Measurements from ENCODE around the gene ROR1.

Gene ROR1

GRCh38 chr1:64031236-64031635 lies 257.4 kb downstream of the ROR1 start:
- TF ChIP-seq, protein P1, sequence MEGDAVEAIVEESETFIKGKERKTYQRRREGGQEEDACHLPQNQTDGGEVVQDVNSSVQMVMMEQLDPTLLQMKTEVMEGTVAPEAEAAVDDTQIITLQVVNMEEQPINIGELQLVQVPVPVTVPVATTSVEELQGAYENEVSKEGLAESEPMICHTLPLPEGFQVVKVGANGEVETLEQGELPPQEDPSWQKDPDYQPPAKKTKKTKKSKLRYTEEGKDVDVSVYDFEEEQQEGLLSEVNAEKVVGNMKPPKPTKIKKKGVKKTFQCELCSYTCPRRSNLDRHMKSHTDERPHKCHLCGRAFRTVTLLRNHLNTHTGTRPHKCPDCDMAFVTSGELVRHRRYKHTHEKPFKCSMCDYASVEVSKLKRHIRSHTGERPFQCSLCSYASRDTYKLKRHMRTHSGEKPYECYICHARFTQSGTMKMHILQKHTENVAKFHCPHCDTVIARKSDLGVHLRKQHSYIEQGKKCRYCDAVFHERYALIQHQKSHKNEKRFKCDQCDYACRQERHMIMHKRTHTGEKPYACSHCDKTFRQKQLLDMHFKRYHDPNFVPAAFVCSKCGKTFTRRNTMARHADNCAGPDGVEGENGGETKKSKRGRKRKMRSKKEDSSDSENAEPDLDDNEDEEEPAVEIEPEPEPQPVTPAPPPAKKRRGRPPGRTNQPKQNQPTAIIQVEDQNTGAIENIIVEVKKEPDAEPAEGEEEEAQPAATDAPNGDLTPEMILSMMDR (IDR thresholded peaks at IDR 0.05; ENCODE audit: low read depth, low read length): no peak
- peak; percentile 44 to 73 for DNase-seq (ENCODE audit: low read depth in 2 of 2)

DNA sequence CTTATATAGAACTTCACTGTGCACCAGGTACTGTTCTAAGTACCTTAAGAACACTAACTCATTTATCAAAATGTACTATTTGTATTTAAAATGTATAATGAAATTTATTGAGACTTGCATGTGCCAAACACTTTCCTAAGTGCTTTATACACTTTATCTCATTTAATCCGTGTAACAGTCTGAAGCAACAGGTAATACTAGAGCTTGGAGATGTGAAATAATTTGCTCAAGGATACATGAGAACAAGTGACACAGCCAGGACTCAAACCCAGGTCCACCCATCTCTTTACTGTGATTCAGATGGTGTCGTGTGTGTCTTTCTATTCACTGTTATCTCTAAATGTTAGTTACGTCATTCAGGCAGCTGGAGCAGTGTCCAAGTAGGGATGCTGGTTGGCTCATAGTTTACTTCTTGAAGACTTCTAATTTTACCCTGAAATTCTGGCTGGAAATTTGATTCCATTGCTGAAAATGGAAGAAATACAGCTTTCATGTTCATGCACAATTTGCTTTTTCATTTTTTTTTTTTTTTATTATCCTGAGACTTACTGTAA lies 259.9 kb downstream of the ROR1 start:
- TF ChIP-seq, protein P1 (IDR thresholded peaks at IDR 0.05; ENCODE audit: low read depth, low read length): no peak
- DNase-seq (ENCODE audit: low read depth in 2 of 2): peak; percentile 68 to 86
- H3K4me3 ChIP-seq (replicated peaks in 1 of 2; ENCODE audit: low read depth in 2 of 2, low read length in 2 of 2): no peak overlapping the region

More at GRCh38 chr1:64031236-64031635, 257.4 kb downstream of the ROR1 start:
- no peak overlapping the region for H3K4me3 ChIP-seq (replicated peaks in 1 of 2; ENCODE audit: low read depth in 2 of 2, low read length in 2 of 2)

- TF ChIP-seq, protein P1 (IDR thresholded peaks at IDR 0.05; ENCODE audit: low read depth, low read length): no peak
- no peak for DNase-seq (ENCODE audit: low read depth in 2 of 2)
- H3K4me3 ChIP-seq (replicated peaks in 1 of 2; ENCODE audit: low read depth in 2 of 2, low read length in 2 of 2): no peak overlapping the region
Measured at GRCh38 chr1:64036549-64036948, 262.7 kb downstream of the ROR1 start.

- H3K4me3 ChIP-seq (replicated peaks in 1 of 2; ENCODE audit: low read depth in 2 of 2, low read length in 2 of 2): no peak overlapping the region
- TF ChIP-seq, protein P1 (IDR thresholded peaks at IDR 0.05; ENCODE audit: low read depth, low read length): no peak
- peak in 1 of 2 donors; percentile 73 for DNase-seq (ENCODE audit: low read depth in 2 of 2)
Measured at GRCh38 chr1:64038119-64038518, 264.3 kb downstream of the ROR1 start.

- TF ChIP-seq, protein P1 (IDR thresholded peaks at IDR 0.05; ENCODE audit: low read depth, low read length): no peak
- DNase-seq (ENCODE audit: low read depth in 2 of 2): peak; percentile 69 to 72
- no peak overlapping the region for H3K4me3 ChIP-seq (replicated peaks in 1 of 2; ENCODE audit: low read depth in 2 of 2, low read length in 2 of 2)
Measured at GRCh38 chr1:64038965-64039364, 265.1 kb downstream of the ROR1 start.

- DNase-seq (ENCODE audit: low read depth in 2 of 2): peak; percentile 95 to 100
- no peak overlapping the region for H3K4me3 ChIP-seq (replicated peaks in 1 of 2; ENCODE audit: low read depth in 2 of 2, low read length in 2 of 2)
- TF ChIP-seq, protein P1 (IDR thresholded peaks at IDR 0.05; ENCODE audit: low read depth, low read length): no peak
Measured at GRCh38 chr1:64039390-64039926, 265.6 kb downstream of the ROR1 start.
